ENCODE results near the gene DROSHA.
"Not testable (repeated sequence)": the region's sequence is repeated elsewhere in the genome, so short reads cannot be mapped to it uniquely, and the experiment has no call there.

Gene DROSHA

GRCh38 chr5:31531888-31532547 lies at the start of gene DROSHA, which contains the start of gene C5orf22:
Gene DROSHA (minus strand): TSS chr5:31532093. CDS start chr5:31529059, 3,034 bp downstream.
Gene C5orf22 (plus strand): TSS chr5:31532301. CDS start chr5:31532393, 92 bp downstream.
- DNase-seq, result peak; percentile 77 to 94

- no peak for DNase-seq
Observed at GRCh38 chr5:31579558-31579957, 47.7 kb upstream of the DROSHA start.

- DNase-seq, result no peak
Observed at GRCh38 chr5:31577438-31577837, 45.5 kb upstream of the DROSHA start.

- DNase-seq, result no peak
Observed at GRCh38 chr5:31574772-31575171, 42.9 kb upstream of the DROSHA start.

GRCh38 chr5:31573494-31574142 lies 41.7 kb upstream of the DROSHA start:
- no peak for DNase-seq

GRCh38 chr5:31569068-31569467 lies 37.2 kb upstream of the DROSHA start:
- no peak for DNase-seq

- DNase-seq, result no peak
Observed at GRCh38 chr5:31568302-31568835, 36.5 kb upstream of the DROSHA start.

GRCh38 chr5:31566362-31566761 lies 34.5 kb upstream of the DROSHA start:
- DNase-seq, result peak in 1 of 2 donors; percentile 13

GRCh38 chr5:31563216-31563615 lies 31.3 kb upstream of the DROSHA start:
- no peak for DNase-seq

GRCh38 chr5:31561946-31562345 lies 30.1 kb upstream of the DROSHA start:
- DNase-seq, result no peak

- no peak for DNase-seq
Observed at GRCh38 chr5:31559942-31560341, 28.0 kb upstream of the DROSHA start.

GRCh38 chr5:31556461-31556860 lies 24.6 kb upstream of the DROSHA start:
- DNase-seq, result no peak

- DNase-seq, result no peak
Observed at GRCh38 chr5:31554552-31554951, 22.7 kb upstream of the DROSHA start.

GRCh38 chr5:31553863-31554262 lies 22.0 kb upstream of the DROSHA start:
- no peak for DNase-seq

GRCh38 chr5:31551878-31552277 lies 20.0 kb upstream of the DROSHA start:
- no peak for DNase-seq

GRCh38 chr5:31549114-31549513 lies 17.2 kb upstream of the DROSHA start:
- not testable (repeated sequence) for DNase-seq

GRCh38 chr5:31537851-31538250 lies 6.0 kb upstream of the DROSHA start:
- no peak for DNase-seq

GRCh38 chr5:31537349-31537748 lies 5.5 kb upstream of the DROSHA start:
- no peak for DNase-seq

- no peak for DNase-seq
Observed at GRCh38 chr5:31536873-31537272, 5.0 kb upstream of the DROSHA start.

- DNase-seq, result no peak
Observed at GRCh38 chr5:31534527-31535046, 2.7 kb upstream of the DROSHA start.

GRCh38 chr5:31531543-31531887 lies 378 bp downstream of the DROSHA start:
- no peak for DNase-seq

GRCh38 chr5:31530541-31531265 lies 1.2 kb downstream of the DROSHA start:
- no peak for DNase-seq

GRCh38 chr5:31523041-31523440 lies 8.9 kb downstream of the DROSHA start:
- DNase-seq, result no peak

- no peak for DNase-seq
Observed at GRCh38 chr5:31516802-31517201, 15.1 kb downstream of the DROSHA start.

Data from bone marrow (tissue), 2 donors.